Activated CD4-positive, alpha-beta T cell treated with anti-CD3 and anti-CD28 coated beads, Interleukin-2, amount 10 ng/mL, durations not matched to agents 24 days and 14 days (primary cell): ENCODE data around the gene C6orf132. TPM values are rescaled to one million over a fixed set of nuclear protein-coding genes. Genes with fewer than 3 reads are reported as not detected.

Experiments
- DNase-seq: peaks from one replicate; pipeline ENCODE4 v3.0.0; 2022
- H3K27ac Mint-ChIP-seq: one replicate; pipeline ENCODE4 v1.8.0; 2022; ENCODE audit warnings: mild to moderate bottlenecking, mixed read lengths
- H3K27me3 Mint-ChIP-seq: one replicate; pipeline ENCODE4 v1.8.0; 2022; ENCODE audit warnings: mixed read lengths
- H3K36me3 Mint-ChIP-seq: one replicate; pipeline ENCODE4 v1.8.0; 2022; ENCODE audit warnings: low read depth, mild to moderate bottlenecking, mixed read lengths
- H3K4me1 Mint-ChIP-seq: one replicate; pipeline ENCODE4 v1.8.0; 2021; ENCODE audit warnings: mixed read lengths
- H3K4me3 Mint-ChIP-seq: one replicate; pipeline ENCODE4 v1.8.0; 2022; ENCODE audit warnings: mild to moderate bottlenecking, moderate library complexity, mixed read lengths
- H3K9me3 Mint-ChIP-seq: one replicate; pipeline ENCODE4 v1.8.0; 2021; ENCODE audit warnings: mixed read lengths
- intact Hi-C: fragments of 100-400 bp; cut with micrococcal nuclease; formaldehyde crosslinking; loops from one replicate; pipeline ENCODE4 v1.15.1; 2023
- total RNA-seq: library from RNA; stranded (reverse); gene quantifications from 2 replicates; pipeline ENCODE4 v1.2.3, GENCODE V29; 2022

Gene C6orf132
- total RNA-seq, 1 donor from 2014 or later: 0.40 TPM

- H3K9me3 Mint-ChIP-seq: no peaks in the 10 kb centered on the region
- H3K27me3 Mint-ChIP-seq: peaks cover 10% of the 10 kb centered on the region
- peaks cover 10% of the 10 kb centered on the region for H3K4me1 Mint-ChIP-seq
- H3K4me3 Mint-ChIP-seq: no peak overlapping the region
- DNase-seq: no peak
- intact Hi-C loops: no loop called here
- no peak overlapping the region for H3K27ac Mint-ChIP-seq
- no peaks in the 10 kb centered on the region for H3K36me3 Mint-ChIP-seq
Measured at GRCh38 chr6:42135161-42135560, 7.3 kb downstream of the C6orf132 start.

DNA sequence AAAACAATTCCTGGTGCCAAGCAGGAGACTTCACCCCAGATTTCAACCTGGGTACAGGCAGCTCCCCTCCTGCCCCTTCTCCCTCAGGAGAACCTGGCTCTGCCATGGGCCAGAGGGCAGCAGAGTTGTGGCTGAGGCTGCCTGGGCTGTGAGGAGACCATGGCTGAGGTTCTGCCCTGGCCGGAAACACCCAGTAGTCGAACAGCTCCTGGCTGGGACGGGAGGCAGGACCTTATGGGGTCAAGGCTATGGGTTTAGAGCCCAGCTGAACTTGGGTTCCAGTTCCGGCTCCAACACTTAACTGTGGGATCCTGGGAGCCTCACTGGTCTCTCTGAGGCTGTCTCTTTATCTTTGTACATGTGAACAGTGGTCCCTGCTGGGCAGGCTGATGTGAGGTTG is 8.5 kb downstream of the C6orf132 start:
- Mint-ChIP-seq H3K36me3 (no peaks in the 10 kb centered on the region), H3K9me3 (no peaks in the 10 kb centered on the region), H3K27ac (no peak overlapping the region), H3K4me1 (peaks cover 10% of the 10 kb centered on the region), H3K4me3 (no peak overlapping the region), H3K27me3 (peaks cover 3% of the 10 kb centered on the region)
- no peak for DNase-seq
- intact Hi-C loops: no loop called here

DNA sequence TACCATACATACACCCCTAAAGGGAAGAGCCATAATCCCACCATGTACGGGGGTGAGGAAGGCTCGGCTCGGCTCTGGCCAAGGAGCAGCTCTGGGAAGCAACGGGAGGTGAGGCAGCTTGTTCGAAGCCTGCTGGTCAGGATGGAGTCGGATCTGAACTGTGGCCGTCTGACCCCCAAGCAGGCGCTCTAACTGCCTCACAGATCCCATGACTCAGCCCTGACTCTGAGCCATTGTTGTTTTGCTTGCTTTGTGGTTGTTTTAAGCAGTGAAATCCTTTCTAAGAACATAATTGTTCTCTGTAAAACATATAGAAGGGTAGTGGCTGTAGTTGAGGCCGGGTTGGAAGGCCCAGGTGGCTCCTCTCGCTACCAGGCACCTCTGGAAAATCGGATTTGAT is 10.9 kb downstream of the C6orf132 start:
- Mint-ChIP-seq H3K4me3 (no peak overlapping the region), H3K27me3 (peaks cover 2% of the 10 kb centered on the region), H3K36me3 (no peaks in the 10 kb centered on the region), H3K4me1 (peaks cover 2% of the 10 kb centered on the region), H3K27ac (no peak overlapping the region), H3K9me3 (no peaks in the 10 kb centered on the region)
- DNase-seq: no peak
- intact Hi-C loops: no loop called here

- H3K27ac Mint-ChIP-seq: no peak overlapping the region
- intact Hi-C loops: no loop called here
- no peaks in the 10 kb centered on the region for H3K9me3 Mint-ChIP-seq
- H3K27me3 Mint-ChIP-seq: peaks cover 2% of the 10 kb centered on the region
- H3K4me1 Mint-ChIP-seq: no peaks in the 10 kb centered on the region
- H3K36me3 Mint-ChIP-seq: no peaks in the 10 kb centered on the region
- H3K4me3 Mint-ChIP-seq: no peak overlapping the region
- no peak for DNase-seq
Measured at GRCh38 chr6:42129360-42129676, 13.1 kb downstream of the C6orf132 start.

GRCh38 chr6:42128460-42129359 is 13.7 kb downstream of the C6orf132 start:
- no peak for DNase-seq
- no peak overlapping the region for H3K27ac Mint-ChIP-seq
- no peaks in the 10 kb centered on the region for H3K36me3 Mint-ChIP-seq
- no peaks in the 10 kb centered on the region for H3K4me1 Mint-ChIP-seq
- no peaks in the 10 kb centered on the region for H3K27me3 Mint-ChIP-seq
- no peak overlapping the region for H3K4me3 Mint-ChIP-seq
- intact Hi-C loops: no loop called here
- no peaks in the 10 kb centered on the region for H3K9me3 Mint-ChIP-seq

DNA sequence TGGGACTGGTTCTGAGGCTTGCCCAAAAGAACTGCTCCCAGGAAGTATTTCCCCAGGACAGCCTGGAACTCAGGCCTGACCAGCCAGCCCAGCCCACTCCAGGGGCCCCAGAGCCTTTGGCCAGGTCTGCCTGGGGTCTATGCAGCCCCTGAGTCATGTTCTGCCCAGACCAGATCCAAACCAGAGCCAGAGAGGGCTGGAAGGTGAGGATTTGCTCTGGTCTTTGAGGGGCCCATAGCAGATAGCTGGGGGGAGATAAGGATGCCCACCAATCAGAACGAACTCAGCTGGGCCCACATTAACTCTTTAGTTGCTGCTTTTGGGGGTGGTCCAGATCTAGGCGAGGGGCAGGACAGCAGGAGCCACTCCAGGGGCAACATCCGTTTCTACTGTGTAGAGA is 16.8 kb downstream of the C6orf132 start:
- Mint-ChIP-seq H3K4me1 (no peaks in the 10 kb centered on the region), H3K4me3 (no peak overlapping the region), H3K27ac (no peak overlapping the region), H3K36me3 (no peaks in the 10 kb centered on the region), H3K9me3 (no peaks in the 10 kb centered on the region), H3K27me3 (no peaks in the 10 kb centered on the region)
- intact Hi-C loops: no loop called here
- no peak for DNase-seq

- H3K4me1 Mint-ChIP-seq: no peaks in the 10 kb centered on the region
- H3K27ac Mint-ChIP-seq: no peak overlapping the region
- no peaks in the 10 kb centered on the region for H3K9me3 Mint-ChIP-seq
- no peak for DNase-seq
- intact Hi-C loops: no loop called here
- H3K27me3 Mint-ChIP-seq: no peaks in the 10 kb centered on the region
- no peaks in the 10 kb centered on the region for H3K36me3 Mint-ChIP-seq
- H3K4me3 Mint-ChIP-seq: no peak overlapping the region
Measured at GRCh38 chr6:42125231-42125630, 17.2 kb downstream of the C6orf132 start.

GRCh38 chr6:42124223-42124836 is 18.1 kb downstream of the C6orf132 start:
- DNase-seq: no peak
- H3K27me3 Mint-ChIP-seq: no peaks in the 10 kb centered on the region
- no peak overlapping the region for H3K4me3 Mint-ChIP-seq
- intact Hi-C loops: no loop called here
- no peaks in the 10 kb centered on the region for H3K4me1 Mint-ChIP-seq
- no peaks in the 10 kb centered on the region for H3K9me3 Mint-ChIP-seq
- H3K27ac Mint-ChIP-seq: no peak overlapping the region
- no peaks in the 10 kb centered on the region for H3K36me3 Mint-ChIP-seq

DNA sequence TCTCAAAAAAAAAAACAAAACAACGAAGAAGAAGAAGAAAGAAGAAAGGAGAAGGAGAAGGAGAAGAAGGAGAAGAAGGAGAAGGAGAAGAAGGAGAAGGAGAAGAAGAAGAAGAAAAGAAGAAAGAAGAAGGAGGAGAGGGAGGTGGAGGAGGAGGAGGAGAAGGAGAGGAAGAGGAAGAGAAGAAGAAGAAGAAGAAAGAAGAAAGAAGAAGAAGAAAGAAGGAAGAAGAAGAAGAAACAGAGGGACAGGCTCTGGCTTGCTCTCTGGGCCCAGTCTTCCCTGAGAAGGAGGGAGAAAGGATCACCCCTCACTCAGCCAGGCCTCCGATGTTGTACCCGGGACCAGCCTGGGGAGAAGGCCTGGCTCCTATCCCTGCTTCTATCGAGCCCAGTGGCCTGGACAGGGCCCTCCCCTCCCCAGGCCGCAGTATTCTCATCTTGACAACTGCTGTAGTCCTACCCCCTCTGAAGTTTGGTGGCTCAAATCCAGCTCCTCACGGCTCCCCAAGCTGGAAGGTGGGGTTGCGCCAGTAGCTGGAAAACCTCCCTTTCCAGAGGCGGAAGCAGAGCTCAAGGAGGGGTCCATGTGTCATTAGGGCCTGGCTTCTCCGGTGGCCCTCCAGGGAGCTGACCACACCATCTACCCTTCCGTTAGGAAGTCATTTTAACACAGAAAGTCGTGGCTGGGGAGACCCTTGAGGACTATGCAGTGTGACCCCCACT is 18.9 kb downstream of the C6orf132 start:
- Mint-ChIP-seq H3K9me3 (no peaks in the 10 kb centered on the region), H3K4me3 (no peak overlapping the region), H3K27ac (no peak overlapping the region), H3K4me1 (no peaks in the 10 kb centered on the region), H3K36me3 (no peaks in the 10 kb centered on the region), H3K27me3 (no peaks in the 10 kb centered on the region)
- no peak for DNase-seq
- intact Hi-C loops: no loop called here

GRCh38 chr6:42120895-42121865 is 21.2 kb downstream of the C6orf132 start:
- Mint-ChIP-seq H3K4me1 (no peaks in the 10 kb centered on the region), H3K27ac (no peak overlapping the region), H3K4me3 (no peak overlapping the region), H3K36me3 (no peaks in the 10 kb centered on the region), H3K9me3 (no peaks in the 10 kb centered on the region), H3K27me3 (peaks cover 9% of the 10 kb centered on the region)
- no peak for DNase-seq
- intact Hi-C loops: no loop called here

GRCh38 chr6:42118162-42119001 is 24.0 kb downstream of the C6orf132 start:
- Mint-ChIP-seq H3K4me3 (no peak overlapping the region), H3K27me3 (peaks cover 9% of the 10 kb centered on the region), H3K9me3 (no peaks in the 10 kb centered on the region), H3K4me1 (no peaks in the 10 kb centered on the region), H3K27ac (no peak overlapping the region), H3K36me3 (no peaks in the 10 kb centered on the region)
- intact Hi-C loops: no loop called here
- DNase-seq: no peak

DNA sequence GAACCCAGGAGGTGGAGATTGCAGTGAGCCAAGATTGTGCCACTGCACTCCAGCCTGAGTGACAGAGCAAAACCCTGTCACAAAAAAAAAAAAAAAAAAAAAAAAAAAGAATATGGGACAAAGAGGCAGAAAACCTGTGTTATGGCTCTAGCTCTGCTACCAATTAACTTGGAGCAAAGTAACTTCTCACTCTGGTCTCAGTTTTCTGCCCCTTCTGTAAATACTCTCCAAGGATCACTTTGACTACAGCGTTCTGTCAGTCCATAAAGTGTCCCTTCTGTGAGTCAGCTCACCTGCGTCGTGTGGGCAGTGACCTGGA is 24.6 kb downstream of the C6orf132 start:
- intact Hi-C loops: no loop called here
- no peak for DNase-seq
- H3K36me3 Mint-ChIP-seq: no peaks in the 10 kb centered on the region
- no peak overlapping the region for H3K27ac Mint-ChIP-seq
- H3K9me3 Mint-ChIP-seq: no peaks in the 10 kb centered on the region
- H3K4me1 Mint-ChIP-seq: no peaks in the 10 kb centered on the region
- peaks cover 9% of the 10 kb centered on the region for H3K27me3 Mint-ChIP-seq
- no peak overlapping the region for H3K4me3 Mint-ChIP-seq
